Non-pigmented ciliary epithelial cell (primary cell): ENCODE results near the gene KLRK1.
"Not testable (repeated sequence)": the region's sequence is repeated elsewhere in the genome, so short reads cannot be mapped to it uniquely, and the experiment has no call there.

Experiments
- DNase-seq: peaks from one replicate; pipeline ENCODE4 v3.0.0-alpha.2; 2010; ENCODE audit warnings: low read depth

Gene KLRK1

GRCh38 chr12:10388624-10389413 lies 1.0 kb downstream of the KLRK1 start:
- no peak for DNase-seq

GRCh38 chr12:10387498-10387897 lies 2.3 kb downstream of the KLRK1 start:
- DNase-seq = not testable (repeated sequence)

GRCh38 chr12:10386857-10387256 lies 3.0 kb downstream of the KLRK1 start:
- no peak for DNase-seq

- peak; percentile 90 for DNase-seq
Measured at GRCh38 chr12:10385166-10385613, 4.7 kb downstream of the KLRK1 start.

GRCh38 chr12:10384191-10384590 lies 5.7 kb downstream of the KLRK1 start:
- no peak for DNase-seq

GRCh38 chr12:10381928-10382628 lies 7.8 kb downstream of the KLRK1 start:
- no peak for DNase-seq

- DNase-seq = not testable (repeated sequence)
Measured at GRCh38 chr12:10378737-10379136, 11.1 kb downstream of the KLRK1 start.

GRCh38 chr12:10374624-10375018 lies 15.2 kb downstream of the KLRK1 start:
- no peak for DNase-seq

GRCh38 chr12:10372559-10372958 lies 17.3 kb downstream of the KLRK1 start:
- DNase-seq = no peak

- DNase-seq = not testable (repeated sequence)
Measured at GRCh38 chr12:10371893-10372535, 17.8 kb downstream of the KLRK1 start.

- no peak for DNase-seq
Measured at GRCh38 chr12:10369557-10370415, 20.1 kb downstream of the KLRK1 start.

- DNase-seq = no peak
Measured at GRCh38 chr12:10368206-10369171, 21.4 kb downstream of the KLRK1 start.

GRCh38 chr12:10367714-10368113 lies 22.1 kb downstream of the KLRK1 start:
- DNase-seq = not testable (repeated sequence)

GRCh38 chr12:10366875-10367274 lies 23.0 kb downstream of the KLRK1 start:
- DNase-seq = no peak

- no peak for DNase-seq
Measured at GRCh38 chr12:10365696-10366405, 24.0 kb downstream of the KLRK1 start.

- DNase-seq = no peak
Measured at GRCh38 chr12:10364815-10365622, 24.8 kb downstream of the KLRK1 start.

GRCh38 chr12:10363914-10364814 lies 25.7 kb downstream of the KLRK1 start:
- DNase-seq = no peak

GRCh38 chr12:10363658-10363913 lies 26.3 kb downstream of the KLRK1 start:
- no peak for DNase-seq
